ENCODE results near the gene MLF2.
"Not testable (repeated sequence)": the region's sequence is repeated elsewhere in the genome, so short reads cannot be mapped to it uniquely, and the experiment has no call there.

The MLF2 gene

GRCh38 chr12:6725350-6725749, 27.6 kb downstream of the MLF2 start:
- DNase-seq, result no peak

GRCh38 chr12:6724409-6724797, 28.5 kb downstream of the MLF2 start:
- peak; percentile 6 for DNase-seq

- DNase-seq, result peak; percentile 91
These were observed 29.1 kb downstream of the MLF2 start, which contains the start of gene COPS7A for GRCh38 chr12:6723607-6724408. Gene COPS7A (plus strand): TSS chr12:6724046. CDS start chr12:6724657, 611 bp downstream.

- DNase-seq, result no peak
These were observed 30.1 kb downstream of the MLF2 start for GRCh38 chr12:6722863-6723262.

GRCh38 chr12:6716874-6717437, 36.0 kb downstream of the MLF2 start:
- DNase-seq, result no peak

GRCh38 chr12:6716031-6716873, 36.7 kb downstream of the MLF2 start:
- DNase-seq, result not testable (repeated sequence)

- DNase-seq, result no peak
These were observed 44.0 kb downstream of the MLF2 start for GRCh38 chr12:6708960-6709394.

GRCh38 chr12:6708351-6708750, 44.6 kb downstream of the MLF2 start:
- not testable (repeated sequence) for DNase-seq

- DNase-seq, result no peak
These were observed 49.3 kb downstream of the MLF2 start for GRCh38 chr12:6703631-6704030.

GRCh38 chr12:6701078-6701768, 51.7 kb downstream of the MLF2 start:
- DNase-seq, result no peak

- peak; percentile 58 for DNase-seq
These were observed 52.3 kb downstream of the MLF2 start, which contains the start of gene PIANP for GRCh38 chr12:6700646-6701051. Gene PIANP (minus strand): TSS chr12:6700815. CDS start chr12:6698061, 2,754 bp downstream.

- peak; percentile 13 for DNase-seq
These were observed 52.8 kb downstream of the MLF2 start for GRCh38 chr12:6699989-6700645.

- DNase-seq, result no peak
These were observed 53.5 kb downstream of the MLF2 start for GRCh38 chr12:6699259-6699988.

- DNase-seq, result no peak
These were observed 54.4 kb downstream of the MLF2 start for GRCh38 chr12:6698352-6699046.

Data from activated CD4-positive, alpha-beta T cell treated with anti-CD3 and anti-CD28 coated beads, Interleukin-2, amount 50 U/mL, for 1 hour (primary cell).